PFSK-1 (cell line): ENCODE measurements around the gene SKA2.

ENCODE experiments used
- FOXP2 ChIP-seq: optimal IDR thresholded peaks from 2 replicates; pipeline ENCODE3; 2011; ENCODE audit warnings: borderline replicate concordance, control low read depth, inconsistent platforms; ENCODE audit not compliant: insufficient read depth; ENCODE audit errors: extremely low read length, extremely low read depth
- POLR2AphosphoS5 ChIP-seq: IDR thresholded peaks from 2 replicates; pipeline ENCODE4 v1.6.1; 2012; ENCODE audit warnings: low read depth, mild to moderate bottlenecking, control low read depth, low read length, moderate library complexity
- REST ChIP-seq, 2 experiments: IDR thresholded peaks; 2 replicates each; pipeline versions ENCODE4 v1.6.1 to v1.8.0; 2011 to 2012; ENCODE audit warnings: low read depth in 2 of 2, low read length in 2 of 2, control low read depth in 1 of 2, inconsistent platforms in 1 of 2, mild to moderate bottlenecking in 1 of 2, moderate library complexity in 1 of 2; ENCODE audit not compliant: insufficient read depth in 1 of 2
- SIN3A ChIP-seq: IDR thresholded peaks from 2 replicates; pipeline ENCODE4 v1.6.1; 2012; ENCODE audit warnings: mild to moderate bottlenecking, low read length, moderate library complexity, borderline replicate concordance; ENCODE audit not compliant: insufficient read depth
- TAF1 ChIP-seq: IDR thresholded peaks from 2 replicates; pipeline ENCODE4 v1.6.1; 2012; ENCODE audit warnings: low read length, control low read depth, borderline replicate concordance; ENCODE audit not compliant: insufficient read depth

The SKA2 gene

GRCh38 chr17:59152925-59153324, 2.1 kb downstream of the SKA2 start:
- no peak for TF ChIP-seq TAF1

- no peak for TF ChIP-seq REST (IDR thresholded peaks at IDR 0.05; ENCODE audit: insufficient read depth in 1 of 2, low read depth in 2 of 2, low read length in 2 of 2)
- TF ChIP-seq FOXP2, result no peak
- no peak for TF ChIP-seq TAF1
Observed at GRCh38 chr17:59151591-59151990, 3.4 kb downstream of the SKA2 start.

GRCh38 chr17:59151006-59151405, 4.0 kb downstream of the SKA2 start:
- TF ChIP-seq REST (IDR thresholded peaks at IDR 0.05; ENCODE audit: insufficient read depth in 1 of 2, low read depth in 2 of 2, low read length in 2 of 2), result no peak
- TF ChIP-seq SIN3A, result no peak
- TF ChIP-seq FOXP2, result no peak
- no peak for TF ChIP-seq TAF1
- no peak for TF ChIP-seq POLR2AphosphoS5

GRCh38 chr17:59149841-59150511, 5.0 kb downstream of the SKA2 start:
- TF ChIP-seq POLR2AphosphoS5 (no peak), FOXP2 (no peak), TAF1 (no peak), SIN3A (no peak), REST (IDR thresholded peaks at IDR 0.05; ENCODE audit: insufficient read depth in 1 of 2, low read depth in 2 of 2, low read length in 2 of 2) (no peak)

GRCh38 chr17:59149051-59149450, 5.9 kb downstream of the SKA2 start:
- TF ChIP-seq REST (IDR thresholded peaks at IDR 0.05; ENCODE audit: insufficient read depth in 1 of 2, low read depth in 2 of 2, low read length in 2 of 2) (no peak), FOXP2 (no peak), POLR2AphosphoS5 (no peak), SIN3A (no peak), TAF1 (no peak)

- TF ChIP-seq REST (IDR thresholded peaks at IDR 0.05; ENCODE audit: insufficient read depth in 1 of 2, low read depth in 2 of 2, low read length in 2 of 2), result no peak
- TF ChIP-seq FOXP2, result no peak
- TF ChIP-seq SIN3A, result no peak
- no peak for TF ChIP-seq TAF1
- TF ChIP-seq POLR2AphosphoS5, result no peak
Observed at GRCh38 chr17:59145571-59146096, 9.4 kb downstream of the SKA2 start.
